HG02970 (cell line): ENCODE measurements around the gene PDK4.

Experiments used
- ATAC-seq: cut with Tn5 transposase; IDR thresholded peaks from one replicate; pipeline ENCODE4 v1.9.1; 2021; ENCODE audit warnings: mild to moderate bottlenecking, moderate library complexity, moderate number of reproducible peaks; ENCODE audit not compliant: unreplicated experiment, low FRiP score

PDK4 gene

GRCh38 chr7:95596198-95597063, at the start of gene PDK4:
Gene PDK4, minus strand, starts transcription at chr7:95596516. Its CDS starts 223 bp downstream, at chr7:95596293.
- no peak for ATAC-seq

- no peak for ATAC-seq
Observed at GRCh38 chr7:95642173-95642572, 45.9 kb upstream of the PDK4 start.

- ATAC-seq: no peak
Observed at GRCh38 chr7:95636140-95636940, 40.0 kb upstream of the PDK4 start.

- ATAC-seq: no peak
Observed at GRCh38 chr7:95632609-95633008, 36.3 kb upstream of the PDK4 start.

- ATAC-seq: no peak
Observed at GRCh38 chr7:95631527-95631926, 35.2 kb upstream of the PDK4 start.

- ATAC-seq: no peak
Observed at GRCh38 chr7:95630702-95631458, 34.6 kb upstream of the PDK4 start.

- no peak for ATAC-seq
Observed at GRCh38 chr7:95628831-95629439, 32.6 kb upstream of the PDK4 start.

GRCh38 chr7:95623788-95624187, 27.5 kb upstream of the PDK4 start:
- no peak for ATAC-seq

GRCh38 chr7:95622859-95623258, 26.5 kb upstream of the PDK4 start:
- no peak for ATAC-seq

GRCh38 chr7:95622001-95622549, 25.8 kb upstream of the PDK4 start:
- no peak for ATAC-seq

GRCh38 chr7:95621404-95621803, 25.1 kb upstream of the PDK4 start:
- ATAC-seq: no peak

GRCh38 chr7:95620631-95621030, 24.3 kb upstream of the PDK4 start:
- ATAC-seq: no peak

- ATAC-seq: no peak
Observed at GRCh38 chr7:95619921-95620320, 23.6 kb upstream of the PDK4 start.

GRCh38 chr7:95619517-95619916, 23.2 kb upstream of the PDK4 start:
- ATAC-seq: no peak

GRCh38 chr7:95614442-95614940, 18.2 kb upstream of the PDK4 start:
- ATAC-seq: no peak

GRCh38 chr7:95611224-95611623, 14.9 kb upstream of the PDK4 start:
- no peak for ATAC-seq

- no peak for ATAC-seq
Observed at GRCh38 chr7:95609277-95609971, 13.1 kb upstream of the PDK4 start.

- ATAC-seq: peak; percentile 97
Observed at GRCh38 chr7:95608359-95609173, 12.2 kb upstream of the PDK4 start.

GRCh38 chr7:95607561-95607960, 11.2 kb upstream of the PDK4 start:
- no peak for ATAC-seq
